ENCODE measurements around the gene TMEM255B. TPM values are rescaled to one million over a fixed set of nuclear protein-coding genes. Genes with fewer than 3 reads are reported as not detected.
A peak's percentile ranks its signal among the peaks of the same experiment; 100 is the strongest.

Gene TMEM255B
- total and polyA plus RNA-seq, 2 of the 4 experiments (the other 2 are of a cell fraction) = 0.36 to 0.94 TPM

DNA sequence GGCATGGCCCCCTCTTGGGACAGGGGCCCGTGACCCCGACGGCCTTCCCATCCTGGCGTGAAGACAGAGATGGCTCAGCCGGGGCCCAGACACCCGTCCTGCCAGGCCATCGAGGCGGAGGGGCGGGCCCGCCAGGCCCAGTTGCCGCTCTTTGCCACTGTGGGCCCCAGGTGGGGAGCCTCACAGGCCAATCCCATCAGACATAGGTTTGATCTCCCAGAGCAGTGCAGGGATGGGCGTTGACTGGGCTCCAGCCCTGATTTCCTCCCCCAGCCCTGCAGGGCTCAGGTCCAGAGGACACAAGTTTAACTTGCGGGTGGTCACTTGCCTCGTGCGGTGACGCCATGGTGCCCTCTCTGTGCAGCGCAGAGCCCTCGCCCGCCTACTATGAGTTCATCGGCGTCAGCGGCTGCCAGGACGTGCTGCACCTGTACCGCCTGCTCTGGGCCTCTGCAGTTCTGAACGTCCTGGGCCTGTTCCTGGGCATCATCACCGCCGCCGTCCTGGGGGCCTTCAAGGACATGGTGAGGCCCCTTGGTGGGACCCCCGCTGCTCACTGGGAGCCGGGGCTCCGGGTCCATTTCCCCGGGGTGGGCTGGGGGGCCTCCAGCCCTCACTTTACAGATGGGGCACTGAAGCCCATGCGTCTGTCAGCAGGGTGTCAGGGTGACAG, 42.4 kb downstream of the TMEM255B start:
- H3K23ac ChIP-seq (ENCODE audit: low read depth, low read length) = no peak overlapping the region
- H2BK120ac ChIP-seq (ENCODE audit: low read depth, low read length) = peak overlapping the region; percentile 68
- no peak overlapping the region for H3K4me2 ChIP-seq (ENCODE audit: low read depth, low read length)
- TF ChIP-seq RCOR1 (IDR thresholded peaks at IDR 0.05; ENCODE audit: insufficient replicate concordance, low read length) = no peak
- TF ChIP-seq NFE2L2 (IDR thresholded peaks at IDR 0.05; ENCODE audit: low read depth, low read length) = no peak
- TF ChIP-seq, protein P1, sequence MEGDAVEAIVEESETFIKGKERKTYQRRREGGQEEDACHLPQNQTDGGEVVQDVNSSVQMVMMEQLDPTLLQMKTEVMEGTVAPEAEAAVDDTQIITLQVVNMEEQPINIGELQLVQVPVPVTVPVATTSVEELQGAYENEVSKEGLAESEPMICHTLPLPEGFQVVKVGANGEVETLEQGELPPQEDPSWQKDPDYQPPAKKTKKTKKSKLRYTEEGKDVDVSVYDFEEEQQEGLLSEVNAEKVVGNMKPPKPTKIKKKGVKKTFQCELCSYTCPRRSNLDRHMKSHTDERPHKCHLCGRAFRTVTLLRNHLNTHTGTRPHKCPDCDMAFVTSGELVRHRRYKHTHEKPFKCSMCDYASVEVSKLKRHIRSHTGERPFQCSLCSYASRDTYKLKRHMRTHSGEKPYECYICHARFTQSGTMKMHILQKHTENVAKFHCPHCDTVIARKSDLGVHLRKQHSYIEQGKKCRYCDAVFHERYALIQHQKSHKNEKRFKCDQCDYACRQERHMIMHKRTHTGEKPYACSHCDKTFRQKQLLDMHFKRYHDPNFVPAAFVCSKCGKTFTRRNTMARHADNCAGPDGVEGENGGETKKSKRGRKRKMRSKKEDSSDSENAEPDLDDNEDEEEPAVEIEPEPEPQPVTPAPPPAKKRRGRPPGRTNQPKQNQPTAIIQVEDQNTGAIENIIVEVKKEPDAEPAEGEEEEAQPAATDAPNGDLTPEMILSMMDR (conservative IDR thresholded peaks at IDR 0.05; ENCODE audit: low read depth, low read length) = no peak
- TF ChIP-seq SMC3 (IDR thresholded peaks at IDR 0.05; ENCODE audit: low read depth, low read length) = no peak
- H3K9ac ChIP-seq (ENCODE audit: low read depth, low read length) = peak overlapping the region; percentile 53; the same call in 1 of the 2 replicates
- H4K91ac ChIP-seq (ENCODE audit: insufficient read depth, low read depth, low read length) = peak overlapping the region; percentile 46; the same call in 1 of the 2 replicates
- H3K18ac ChIP-seq (ENCODE audit: low read depth, low read length) = peak overlapping the region; percentile 3; the same call in 1 of the 2 replicates
- H2AK9ac ChIP-seq (replicated peaks; ENCODE audit: low read depth, low read length, poor library complexity) = peak overlapping the region; percentile 12
- ChIA-PET CTCF (no interaction called here), POLR2A (ENCODE audit: unreplicated experiment) (no interaction called here)
- H2AK5ac ChIP-seq (ENCODE audit: low read depth, low read length) = peak overlapping the region; percentile 58
- ATAC-seq (ENCODE audit: low read depth) (no peak), DNase-seq (no peak)
- no TSS peak for BruUV-seq (replicated peaks)
- H4K20me1 ChIP-seq (ENCODE audit: insufficient read depth, low read length) = no peaks in the 10 kb centered on the region
- no peaks in the 10 kb centered on the region for H3K36me3 ChIP-seq (ENCODE audit: control insufficient read depth, insufficient read depth, low read length)
- peaks cover 4% of the 10 kb centered on the region; the same call in 1 of the 2 replicates for H3K9me1 ChIP-seq (ENCODE audit: insufficient read depth, low read length)
- H4K5ac ChIP-seq (ENCODE audit: low read depth, low read length) = no peak overlapping the region; the same call in 1 of the 2 replicates
- 79% methylated on average over 16 of the region's 33 CpGs; no CpG with 5 or more reads in 1 of the 2 experiments for WGBS, 2 experiments (ENCODE audit: extremely low coverage in 2 of 2, insufficient read length in 1 of 2)
- H3K4me3 ChIP-seq (ENCODE audit: insufficient read depth, low read depth, low read length) = no peak overlapping the region
- intact Hi-C loops (cut with micrococcal nuclease) (no loop called here), dilution Hi-C loops (cut with HindIII; ENCODE audit: low sequenced_read_pairs, unreplicated experiment) (no loop called here), in situ Hi-C loops (cut with MboI; ENCODE audit: low sequenced_read_pairs) (no loop called here)
- no peak overlapping the region for H3K27ac ChIP-seq (ENCODE audit: insufficient read depth, low read length)
- no peak overlapping the region; the same call in 2 of the 3 replicates for H2BK15ac ChIP-seq (ENCODE audit: low read depth, low read length)
- H3K27me3 ChIP-seq (ENCODE audit: control insufficient read depth, insufficient read depth, low read length) = no peaks in the 10 kb centered on the region; the same call in 1 of the 2 replicates
- H3K9me3 ChIP-seq (ENCODE audit: control insufficient read depth, insufficient read depth, low read length) = no peaks in the 10 kb centered on the region
- H2AFZ ChIP-seq (replicated peaks; ENCODE audit: low read length, poor library complexity) = peak overlapping the region; percentile 95
- H3K56ac ChIP-seq (ENCODE audit: extremely low read depth, insufficient read depth, low read length) = no peak overlapping the region
- H3K79me1 ChIP-seq (ENCODE audit: low read depth in 1 of 2, low read length in 2 of 2) = no peaks in the 10 kb centered on the region
- H3K4me1 ChIP-seq (ENCODE audit: control insufficient read depth, insufficient read depth, low read length) = peaks cover 6% of the 10 kb centered on the region
- no peak overlapping the region for H2BK5ac ChIP-seq (ENCODE audit: low read depth, low read length, poor library complexity, severe bottlenecking)
- H4K8ac ChIP-seq (ENCODE audit: low read depth in 2 of 2, low read length in 2 of 2) = peak overlapping the region; percentile 89; a peak in 3 of 4 replicates
- peak overlapping the region; percentile 82 for H3K4ac ChIP-seq (ENCODE audit: low read depth, low read length)
- no peak overlapping the region for H2BK20ac ChIP-seq (ENCODE audit: low read depth, low read length)
- peak overlapping the region; percentile 68 for H3K14ac ChIP-seq (replicated peaks; ENCODE audit: low read depth, low read length)

Data from IMR-90 (cell line).